Uterus (tissue), 4 donors: ENCODE data around the gene CBFB. TPM values are rescaled to one million over a fixed set of nuclear protein-coding genes. Genes with fewer than 3 reads are reported as not detected.

Source experiments
- DNase-seq, 2 donors: peaks; one replicate each; pipeline ENCODE4 v3.0.0-alpha.2; 2019 to 2020
- H3K27ac ChIP-seq, 2 donors: fragments of 200-600 bp; sonication (generic); 1 replicate in 1 of 2; 2 replicates in 1 of 2; pipeline ENCODE4 v1.5.1; 2016 to 2018
- H3K27me3 ChIP-seq, 2 donors: fragments of 200-600 bp; sonication (generic); one replicate each; pipeline ENCODE4 v1.5.1; 2018 to 2019; ENCODE audit warnings: control low read depth in 1 of 2
- H3K36me3 ChIP-seq, 2 donors: fragments of 200-600 bp; sonication (generic); one replicate each; pipeline ENCODE4 v1.5.1; 2019; ENCODE audit warnings: control low read depth in 1 of 2
- H3K4me1 ChIP-seq, 2 donors: fragments of 200-600 bp; sonication (generic); one replicate each; pipeline ENCODE4 v1.5.1; 2018 to 2019; ENCODE audit warnings: control low read depth in 1 of 2
- H3K4me3 ChIP-seq, 2 donors: fragments of 200-600 bp; sonication (generic); 1 replicate in 1 of 2; 2 replicates in 1 of 2; pipeline ENCODE4 v1.5.1; 2018 to 2019; ENCODE audit warnings: mild to moderate bottlenecking in 1 of 2
- H3K9me3 ChIP-seq, 2 donors: fragments of 200-600 bp; sonication (generic); one replicate each; pipeline ENCODE4 v1.5.1; 2019; ENCODE audit warnings: control low read depth in 1 of 2
- POLR2A ChIP-seq, 2 donors: fragments of 450-650 bp; IDR thresholded peaks; one replicate each; pipeline ENCODE4 v1.6.1; 2016; ENCODE audit warnings: antibody characterized with exemption in 2 of 2, mild to moderate bottlenecking in 1 of 2, moderate library complexity in 1 of 2
- intact Hi-C: fragments of 100-400 bp; cut with DNase I; formaldehyde crosslinking; loops from one replicate; pipeline ENCODE4 v1.15.1; 2023; ENCODE audit warnings: low total_unique reads
- total RNA-seq, 4 donors: library from RNA; depleted of rRNA in 3 of 4; stranded (reverse); fragments of >200 nt in 3 of 4; gene quantifications; one replicate each; pipeline versions ENCODE4 v1.1.0 to v1.2.4, GENCODE V29; 2014 to 2023
- TF ChIP-seq, protein P1 (sequence below), 4 experiments: fragments of 200-600 bp in 2 of 4; fragments of 450-650 bp in 2 of 4; sonication (generic) in 2 of 4; IDR thresholded peaks; one replicate each; pipeline ENCODE4 v1.5.1; 2016 to 2019; ENCODE audit warnings: antibody characterized with exemption in 4 of 4, mild to moderate bottlenecking in 2 of 4, moderate library complexity in 1 of 4
- donor health status: DM: yes; HTN: yes; CAD: no.

The CBFB gene
- total RNA-seq, 4 donors from 2014 or later, result 42.1 to 108 (median 75.9) TPM

DNA sequence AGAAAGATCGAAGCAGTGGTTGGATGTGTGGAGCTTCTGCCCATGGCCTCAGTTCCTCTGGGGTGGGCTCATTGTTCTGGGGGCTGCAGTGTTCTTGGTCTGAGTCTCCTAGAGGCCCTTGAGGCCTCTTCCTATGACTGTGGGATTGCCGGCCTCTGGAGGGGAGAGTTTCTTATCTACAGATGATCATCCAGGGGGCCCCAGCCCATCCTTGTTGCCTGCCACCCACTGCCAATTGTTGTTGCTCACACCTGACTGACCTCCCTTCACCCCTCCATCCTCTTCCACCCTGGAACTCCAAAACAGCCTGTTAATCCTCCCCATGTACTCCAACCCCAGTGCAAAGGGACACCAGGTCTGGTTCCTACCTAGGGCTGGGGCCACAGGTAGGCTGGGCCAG, 116.0 kb downstream of the CBFB start:
- TF ChIP-seq, protein P1, sequence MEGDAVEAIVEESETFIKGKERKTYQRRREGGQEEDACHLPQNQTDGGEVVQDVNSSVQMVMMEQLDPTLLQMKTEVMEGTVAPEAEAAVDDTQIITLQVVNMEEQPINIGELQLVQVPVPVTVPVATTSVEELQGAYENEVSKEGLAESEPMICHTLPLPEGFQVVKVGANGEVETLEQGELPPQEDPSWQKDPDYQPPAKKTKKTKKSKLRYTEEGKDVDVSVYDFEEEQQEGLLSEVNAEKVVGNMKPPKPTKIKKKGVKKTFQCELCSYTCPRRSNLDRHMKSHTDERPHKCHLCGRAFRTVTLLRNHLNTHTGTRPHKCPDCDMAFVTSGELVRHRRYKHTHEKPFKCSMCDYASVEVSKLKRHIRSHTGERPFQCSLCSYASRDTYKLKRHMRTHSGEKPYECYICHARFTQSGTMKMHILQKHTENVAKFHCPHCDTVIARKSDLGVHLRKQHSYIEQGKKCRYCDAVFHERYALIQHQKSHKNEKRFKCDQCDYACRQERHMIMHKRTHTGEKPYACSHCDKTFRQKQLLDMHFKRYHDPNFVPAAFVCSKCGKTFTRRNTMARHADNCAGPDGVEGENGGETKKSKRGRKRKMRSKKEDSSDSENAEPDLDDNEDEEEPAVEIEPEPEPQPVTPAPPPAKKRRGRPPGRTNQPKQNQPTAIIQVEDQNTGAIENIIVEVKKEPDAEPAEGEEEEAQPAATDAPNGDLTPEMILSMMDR (IDR thresholded peaks at IDR 0.05), result no peak
- no peak for TF ChIP-seq POLR2A (IDR thresholded peaks at IDR 0.05)
- intact Hi-C loops, result no loop called here
- Histone ChIP-seq H3K9me3 (no peaks in the 10 kb centered on the region), H3K4me1 (no peaks in the 10 kb centered on the region), H3K27ac (no peak overlapping the region), H3K4me3 (no peak overlapping the region), H3K27me3 (no peaks in the 10 kb centered on the region), H3K36me3 (no peaks in the 10 kb centered on the region)
- no peak for DNase-seq

DNA sequence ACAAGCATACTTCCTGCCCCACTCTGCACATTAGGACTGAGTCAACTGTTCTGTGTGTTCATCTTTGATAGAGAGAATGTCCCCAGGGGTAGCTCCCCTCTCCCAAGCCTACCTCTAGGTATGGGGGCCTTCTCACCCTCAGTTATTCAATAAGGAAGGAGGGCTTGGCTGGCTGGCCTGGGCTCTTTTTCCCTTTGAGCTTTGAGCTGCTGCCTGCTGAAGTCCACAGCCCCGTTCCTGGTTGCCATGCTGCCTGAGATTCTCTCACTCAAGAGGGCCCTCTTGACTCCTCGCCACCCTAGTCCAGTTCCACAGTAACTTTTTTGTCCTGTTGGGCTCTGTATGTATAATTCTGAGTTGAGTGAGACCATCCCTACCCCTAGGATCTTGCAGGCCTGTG, 116.8 kb downstream of the CBFB start:
- Histone ChIP-seq H3K36me3 (no peaks in the 10 kb centered on the region), H3K4me3 (no peak overlapping the region), H3K27ac (no peak overlapping the region), H3K27me3 (no peaks in the 10 kb centered on the region), H3K4me1 (peaks cover 0 to 4% of the 10 kb centered on the region in 2 donors), H3K9me3 (no peaks in the 10 kb centered on the region)
- DNase-seq, result no peak
- TF ChIP-seq, protein P1 (IDR thresholded peaks at IDR 0.05), result no peak
- TF ChIP-seq POLR2A (IDR thresholded peaks at IDR 0.05), result no peak
- intact Hi-C loops, result no loop called here

DNA sequence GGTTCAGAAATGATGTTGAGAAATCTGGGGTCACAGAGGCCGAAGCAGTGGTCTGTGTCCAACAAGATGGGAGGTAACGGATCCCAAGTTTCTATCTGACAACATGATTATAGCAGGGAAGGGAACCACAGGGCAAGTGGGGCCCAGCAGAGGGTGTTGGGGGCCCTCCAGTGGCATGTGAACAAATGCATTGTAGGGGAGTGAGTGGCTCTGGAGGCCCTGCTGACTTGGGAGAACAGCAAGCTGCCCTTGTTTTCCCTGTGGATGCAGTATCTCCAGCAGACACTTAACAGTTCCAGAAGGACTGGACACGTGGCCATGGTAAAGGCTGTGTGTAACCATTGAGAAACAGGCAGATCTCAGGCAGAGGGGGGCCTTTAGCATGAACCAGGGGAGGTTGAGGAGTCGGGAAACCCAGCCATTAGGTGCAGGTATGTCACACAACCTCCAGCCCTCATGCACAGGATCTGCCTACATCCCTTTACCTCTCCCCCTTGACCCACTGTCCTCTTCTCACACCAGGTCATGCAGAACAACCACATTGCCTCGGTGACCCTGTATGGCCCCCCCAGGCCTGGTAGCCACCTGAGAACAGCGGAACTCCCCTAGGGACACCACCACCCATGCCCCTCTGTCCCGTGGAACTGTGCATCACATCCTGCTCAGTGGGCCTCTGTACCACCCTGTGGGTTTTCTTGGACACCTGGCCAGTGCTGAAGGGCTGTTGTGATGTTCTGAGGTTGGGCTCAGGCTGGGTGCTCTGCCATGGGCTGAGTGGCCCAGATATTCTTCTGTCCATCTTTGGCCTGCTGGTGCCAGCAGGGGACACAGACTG, 117.8 kb downstream of the CBFB start:
- intact Hi-C loops, result no loop called here
- Histone ChIP-seq H3K9me3 (no peaks in the 10 kb centered on the region), H3K4me3 (no peak overlapping the region), H3K4me1 (peaks cover 0 to 4% of the 10 kb centered on the region in 2 donors), H3K27ac (no peak overlapping the region), H3K27me3 (no peaks in the 10 kb centered on the region), H3K36me3 (no peaks in the 10 kb centered on the region)
- DNase-seq, result no peak
- TF ChIP-seq, protein P1 (IDR thresholded peaks at IDR 0.05), result no peak
- no peak for TF ChIP-seq POLR2A (IDR thresholded peaks at IDR 0.05)

DNA sequence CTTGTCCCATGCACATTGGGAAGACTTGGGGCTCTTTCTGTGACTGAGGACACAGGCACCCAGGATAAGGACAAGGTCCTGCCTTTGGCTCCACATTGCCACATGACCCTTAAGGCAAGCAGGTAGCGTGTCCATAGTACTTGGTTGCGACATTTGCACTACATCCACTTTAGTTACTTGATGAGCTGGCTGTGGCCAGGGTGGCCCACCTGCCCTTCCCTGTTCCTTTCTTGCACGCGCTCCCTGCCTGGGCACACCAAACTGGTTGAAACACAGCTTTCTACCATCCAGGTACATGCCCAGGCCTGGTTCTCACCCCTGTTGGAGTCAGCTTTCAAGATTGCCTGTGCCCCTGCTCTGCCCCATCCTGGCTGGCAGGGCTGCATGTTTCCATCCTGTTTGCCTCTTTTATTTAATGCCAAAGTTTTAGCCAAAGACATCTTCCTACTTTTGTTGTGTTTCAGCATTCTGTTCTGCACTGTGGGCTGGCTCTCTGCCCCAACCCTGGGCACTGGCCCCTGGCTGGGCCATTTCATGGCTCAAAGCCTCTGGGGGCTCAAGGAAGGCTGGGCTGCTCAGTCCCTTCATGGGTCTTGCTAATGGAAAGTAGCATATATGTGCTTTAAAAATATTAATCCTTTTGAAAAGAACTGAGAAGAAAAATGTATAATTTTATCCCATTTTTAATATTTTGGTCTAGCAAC, 118.6 kb downstream of the CBFB start:
- TF ChIP-seq, protein P1 (IDR thresholded peaks at IDR 0.05), result no peak
- TF ChIP-seq POLR2A (IDR thresholded peaks at IDR 0.05), result no peak
- H3K27ac ChIP-seq, result no peak overlapping the region
- intact Hi-C loops, result no loop called here
- H3K36me3 ChIP-seq, result no peaks in the 10 kb centered on the region
- no peak for DNase-seq
- H3K9me3 ChIP-seq, result no peaks in the 10 kb centered on the region
- H3K4me1 ChIP-seq, result peaks cover 0 to 4% of the 10 kb centered on the region in 2 donors
- H3K27me3 ChIP-seq, result no peaks in the 10 kb centered on the region
- no peak overlapping the region for H3K4me3 ChIP-seq

DNA sequence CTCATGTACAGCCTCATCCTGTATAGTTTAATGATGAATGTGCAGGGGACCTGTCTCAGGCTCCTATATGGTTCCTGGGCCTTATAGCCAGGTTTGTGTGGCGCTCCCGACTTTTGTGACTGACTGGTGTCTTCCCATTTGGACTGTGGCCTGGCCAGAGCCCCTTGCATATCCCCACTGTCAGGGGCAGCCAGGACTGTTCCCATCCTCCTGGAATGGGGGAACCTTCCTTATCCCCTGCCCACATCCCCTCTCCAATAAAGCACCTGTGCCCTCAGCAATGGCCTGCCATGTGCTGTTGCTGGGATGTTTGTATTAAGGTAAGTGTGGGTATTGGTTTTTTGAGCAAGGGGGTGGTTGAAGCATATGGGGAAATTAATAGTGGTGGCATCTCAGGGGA, 119.3 kb downstream of the CBFB start:
- Histone ChIP-seq H3K4me3 (no peak overlapping the region), H3K36me3 (no peaks in the 10 kb centered on the region), H3K4me1 (peaks cover 0 to 4% of the 10 kb centered on the region in 2 donors), H3K27me3 (no peaks in the 10 kb centered on the region), H3K27ac (no peak overlapping the region), H3K9me3 (no peaks in the 10 kb centered on the region)
- no peak for TF ChIP-seq POLR2A (IDR thresholded peaks at IDR 0.05)
- TF ChIP-seq, protein P1 (IDR thresholded peaks at IDR 0.05), result no peak
- DNase-seq, result no peak
- intact Hi-C loops, result no loop called here
